ENCODE results near the gene ID2.

Gene ID2

DNA sequence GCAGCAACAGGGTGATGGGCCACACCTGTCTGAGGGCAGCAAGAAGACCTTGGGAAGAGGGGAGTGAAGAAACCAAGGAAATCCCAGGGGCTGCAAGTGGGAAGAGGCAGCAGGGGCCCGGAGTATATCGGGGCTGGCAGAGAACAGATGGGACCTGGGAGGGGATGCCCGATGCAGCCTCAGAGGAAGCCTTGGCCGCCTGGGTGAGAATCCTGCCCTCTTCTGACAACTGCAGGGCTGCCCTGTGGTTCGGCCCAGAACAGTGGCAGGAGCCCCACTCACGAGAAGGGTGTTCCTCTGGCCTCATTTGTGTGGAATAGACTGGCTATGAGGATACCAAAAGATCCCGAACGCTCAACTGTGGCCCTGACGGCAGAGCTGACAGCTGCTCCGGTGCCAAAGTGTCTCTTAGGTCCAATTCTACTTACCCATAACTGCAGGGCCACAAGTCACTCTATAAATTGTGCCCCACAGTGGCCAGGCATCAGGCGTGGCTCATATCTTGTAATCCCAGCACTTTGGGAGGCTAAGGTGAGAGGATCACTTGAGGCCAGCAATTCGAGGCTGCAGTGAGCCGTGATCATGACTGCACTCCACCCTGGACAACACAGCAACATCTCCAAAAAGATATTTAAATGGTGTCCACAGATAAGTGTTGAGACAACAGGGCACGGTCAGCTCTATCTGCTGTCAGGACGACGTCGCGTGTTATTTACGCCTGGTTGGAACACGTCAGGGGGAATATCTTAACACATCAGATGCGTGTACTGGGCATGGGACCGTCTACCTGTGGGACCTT lies 23.6 kb upstream of the ID2 start:
- ATAC-seq, result no peak
- Mint-ChIP-seq H3K4me3 (no peak overlapping the region), H3K4me1 (peaks cover 37% of the 10 kb centered on the region), H3K27me3 (peaks cover 69% of the 10 kb centered on the region), H3K9me3 (no peaks in the 10 kb centered on the region), H3K27ac (no peak overlapping the region)
- DNase-seq, result no peak

DNA sequence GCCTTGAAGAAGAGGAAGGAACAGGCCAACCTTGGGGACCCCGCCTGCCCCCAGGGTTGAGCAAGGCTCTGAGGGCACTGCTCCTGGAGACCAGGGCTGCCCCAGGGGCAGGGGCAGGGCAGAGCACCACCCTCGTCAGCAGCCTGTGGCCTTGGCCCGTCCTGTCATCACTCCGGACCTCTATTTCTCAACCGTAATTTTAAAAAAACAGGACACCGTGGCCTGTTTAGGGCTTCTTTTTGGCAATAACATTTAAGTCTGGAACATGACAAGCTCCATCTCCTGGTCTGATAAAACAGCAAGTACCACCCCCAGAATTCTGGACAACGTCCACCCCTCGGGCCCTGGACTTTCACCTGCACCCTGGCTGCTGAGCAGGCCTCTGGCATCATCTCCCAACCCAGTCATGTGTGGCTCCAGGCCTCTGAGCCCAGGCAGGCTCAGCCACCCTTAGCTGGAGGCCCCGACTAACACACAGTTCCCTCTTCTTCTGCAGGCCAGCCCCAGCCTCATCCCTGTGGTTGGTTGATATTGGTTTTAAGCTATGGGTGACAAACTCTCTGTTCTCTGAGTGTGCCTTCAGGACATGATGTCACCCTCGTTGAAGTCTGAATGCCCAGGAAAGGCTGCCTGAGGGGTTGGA lies 22.6 kb upstream of the ID2 start:
- no peak overlapping the region for H3K4me3 Mint-ChIP-seq
- ATAC-seq (no peak), DNase-seq (no peak)
- H3K9me3 Mint-ChIP-seq, result no peaks in the 10 kb centered on the region
- no peak overlapping the region for H3K27ac Mint-ChIP-seq
- H3K4me1 Mint-ChIP-seq, result peaks cover 46% of the 10 kb centered on the region
- H3K27me3 Mint-ChIP-seq, result peaks cover 68% of the 10 kb centered on the region

- DNase-seq (no peak), ATAC-seq (no peak)
- peaks cover 61% of the 10 kb centered on the region for H3K27me3 Mint-ChIP-seq
- no peak overlapping the region for H3K27ac Mint-ChIP-seq
- no peaks in the 10 kb centered on the region for H3K9me3 Mint-ChIP-seq
- H3K4me1 Mint-ChIP-seq, result peaks cover 53% of the 10 kb centered on the region
- no peak overlapping the region for H3K4me3 Mint-ChIP-seq
These were observed 21.9 kb upstream of the ID2 start for GRCh38 chr2:8659735-8660492.

GRCh38 chr2:8661235-8661634 lies 20.6 kb upstream of the ID2 start:
- DNase-seq (no peak), ATAC-seq (no peak)
- Mint-ChIP-seq H3K27ac (no peak overlapping the region), H3K4me1 (peaks cover 59% of the 10 kb centered on the region), H3K27me3 (peaks cover 51% of the 10 kb centered on the region), H3K9me3 (no peaks in the 10 kb centered on the region), H3K4me3 (no peak overlapping the region)

DNA sequence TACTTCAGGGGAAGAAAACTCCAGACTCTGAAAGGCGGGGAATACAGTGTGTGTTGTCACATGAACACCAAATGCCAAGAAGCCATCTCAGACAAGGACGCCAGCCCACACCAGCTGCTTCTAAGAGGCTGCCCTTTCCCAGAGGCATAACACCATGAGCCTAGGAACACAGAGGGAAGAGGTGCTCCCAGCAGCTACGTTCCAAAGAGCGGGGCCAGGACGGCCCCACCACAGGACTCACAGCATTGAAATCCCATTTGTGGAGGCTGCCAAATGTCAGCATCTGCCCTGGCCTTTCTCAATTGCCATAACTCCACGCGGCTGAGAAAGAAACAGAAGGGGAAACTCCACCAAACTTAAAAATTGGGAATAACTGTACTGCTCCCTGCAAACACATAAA lies 20.1 kb upstream of the ID2 start:
- peaks cover 54% of the 10 kb centered on the region for H3K4me1 Mint-ChIP-seq
- no peak overlapping the region for H3K4me3 Mint-ChIP-seq
- peaks cover 51% of the 10 kb centered on the region for H3K27me3 Mint-ChIP-seq
- no peaks in the 10 kb centered on the region for H3K9me3 Mint-ChIP-seq
- no peak for ATAC-seq
- no peak overlapping the region for H3K27ac Mint-ChIP-seq
- no peak for DNase-seq

DNA sequence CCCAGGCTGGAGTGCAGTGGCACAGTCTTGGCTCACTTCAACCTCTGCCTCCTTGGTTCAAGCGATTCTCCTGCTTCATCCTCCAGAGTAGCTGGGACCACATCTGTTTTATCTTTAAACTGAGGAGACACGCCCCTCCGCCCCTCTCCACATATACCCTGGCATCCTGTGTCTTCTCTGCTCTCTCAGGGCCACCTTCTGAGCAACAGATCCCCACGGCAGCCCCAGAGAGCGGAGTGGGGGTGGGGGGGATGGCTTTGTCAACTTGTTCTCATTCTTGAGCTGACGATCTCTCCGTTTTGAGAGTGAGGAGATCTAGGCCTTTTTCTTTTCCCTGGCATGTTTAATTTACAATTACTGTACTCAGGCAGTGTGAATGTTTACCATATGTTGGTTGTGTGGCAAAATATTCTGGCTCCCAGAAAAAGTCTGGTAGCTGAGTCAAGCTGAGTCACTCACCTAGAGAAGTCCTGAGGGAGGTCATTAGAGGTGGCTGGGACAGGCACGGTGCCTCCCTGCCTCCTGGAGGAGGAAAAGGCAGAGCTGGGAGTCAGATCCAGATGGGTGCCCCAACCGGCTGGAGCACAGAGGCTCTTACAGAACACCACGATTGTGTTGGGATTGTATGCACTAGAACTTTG lies 19.5 kb upstream of the ID2 start:
- H3K4me1 Mint-ChIP-seq, result peaks cover 48% of the 10 kb centered on the region
- H3K27ac Mint-ChIP-seq, result no peak overlapping the region
- no peaks in the 10 kb centered on the region for H3K9me3 Mint-ChIP-seq
- H3K27me3 Mint-ChIP-seq, result peaks cover 51% of the 10 kb centered on the region
- H3K4me3 Mint-ChIP-seq, result no peak overlapping the region
- no peak for ATAC-seq
- DNase-seq, result no peak

GRCh38 chr2:8663997-8664396 lies 17.9 kb upstream of the ID2 start:
- Mint-ChIP-seq H3K27ac (peak overlapping the region; percentile 29 to 72), H3K4me3 (peak overlapping the region; percentile 38 to 64)

GRCh38 chr2:8666581-8666980 lies 15.3 kb upstream of the ID2 start:
- H3K27ac Mint-ChIP-seq, result no peak overlapping the region
- H3K27me3 Mint-ChIP-seq, result peaks cover 19% of the 10 kb centered on the region

More at GRCh38 chr2:8663997-8664396, 17.9 kb upstream of the ID2 start:
- peaks cover 41% of the 10 kb centered on the region for H3K27me3 Mint-ChIP-seq
- H3K4me1 Mint-ChIP-seq, result peaks cover 40% of the 10 kb centered on the region
- DNase-seq (no peak), ATAC-seq (peak; percentile 47)
- H3K9me3 Mint-ChIP-seq, result no peaks in the 10 kb centered on the region

GRCh38 chr2:8667896-8668512 lies 13.9 kb upstream of the ID2 start:
- H3K27ac Mint-ChIP-seq, result no peak overlapping the region
- no peak for ATAC-seq

More at GRCh38 chr2:8666581-8666980, 15.3 kb upstream of the ID2 start:
- H3K4me3 Mint-ChIP-seq, result no peak overlapping the region
- no peak for ATAC-seq
- H3K4me1 Mint-ChIP-seq, result peaks cover 36% of the 10 kb centered on the region
- DNase-seq, result no peak
- H3K9me3 Mint-ChIP-seq, result no peaks in the 10 kb centered on the region

GRCh38 chr2:8669157-8669817 lies 12.6 kb upstream of the ID2 start:
- no peak for DNase-seq
- H3K4me3 Mint-ChIP-seq, result no peak overlapping the region
- no peak for ATAC-seq
- no peak overlapping the region for H3K27ac Mint-ChIP-seq
- peaks cover 12% of the 10 kb centered on the region for H3K4me1 Mint-ChIP-seq
- peaks cover 7 to 13% of the 10 kb centered on the region in 2 donors for H3K9me3 Mint-ChIP-seq
- peaks cover 15% of the 10 kb centered on the region for H3K27me3 Mint-ChIP-seq

More at GRCh38 chr2:8667896-8668512, 13.9 kb upstream of the ID2 start:
- no peak overlapping the region for H3K4me3 Mint-ChIP-seq
- no peaks in the 10 kb centered on the region for H3K9me3 Mint-ChIP-seq
- peaks cover 7% of the 10 kb centered on the region for H3K27me3 Mint-ChIP-seq
- H3K4me1 Mint-ChIP-seq, result peaks cover 25% of the 10 kb centered on the region
- DNase-seq, result no peak

DNA sequence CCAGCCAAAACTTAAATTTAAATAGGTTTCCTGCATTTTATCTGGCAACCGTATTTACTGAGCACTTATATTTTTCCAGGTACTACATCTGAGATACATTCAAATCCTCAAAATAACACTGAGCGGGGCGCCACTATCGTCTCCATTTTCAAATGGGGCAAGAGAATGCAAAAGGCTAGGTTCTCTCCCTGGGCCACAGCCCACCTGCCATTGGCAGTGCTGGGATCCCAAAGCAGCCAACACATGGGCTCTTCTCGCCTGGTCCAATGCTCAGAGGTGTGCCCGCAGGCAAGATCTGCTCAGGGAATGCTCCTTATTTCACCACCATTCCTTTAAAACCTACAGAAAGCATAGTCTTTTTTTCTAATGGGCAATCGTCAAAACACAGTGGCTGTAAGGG lies 11.3 kb upstream of the ID2 start:
- Mint-ChIP-seq H3K27me3 (peaks cover 24% of the 10 kb centered on the region), H3K27ac (no peak overlapping the region), H3K4me3 (no peak overlapping the region), H3K9me3 (peaks cover 12 to 20% of the 10 kb centered on the region in 2 donors), H3K4me1 (no peaks in the 10 kb centered on the region)
- DNase-seq (no peak), ATAC-seq (no peak)

DNA sequence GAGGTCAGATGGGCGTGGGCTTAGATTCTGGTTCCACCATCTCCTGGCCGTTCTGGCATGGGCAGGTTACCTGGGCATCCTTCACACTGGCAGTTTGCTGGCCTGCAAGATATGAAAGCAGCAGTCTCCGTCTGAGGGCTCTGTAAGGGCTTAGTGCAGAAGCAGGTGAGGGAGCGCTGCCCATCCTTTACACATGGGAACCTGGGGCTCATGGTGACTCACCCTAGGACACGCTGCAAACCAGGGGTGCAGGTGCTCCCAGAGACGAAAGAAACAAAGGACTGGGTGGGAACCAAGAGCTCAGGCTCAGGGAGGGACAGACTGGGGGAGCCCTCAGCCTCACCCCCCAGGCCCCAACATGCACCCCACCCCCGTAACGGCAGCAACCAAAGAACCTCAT lies 10.7 kb upstream of the ID2 start:
- Mint-ChIP-seq H3K4me1 (peaks cover 4% of the 10 kb centered on the region), H3K9me3 (peaks cover 12 to 26% of the 10 kb centered on the region in 2 donors), H3K27me3 (peaks cover 30% of the 10 kb centered on the region), H3K27ac (no peak overlapping the region), H3K4me3 (no peak overlapping the region)
- ATAC-seq, result no peak
- no peak for DNase-seq

DNA sequence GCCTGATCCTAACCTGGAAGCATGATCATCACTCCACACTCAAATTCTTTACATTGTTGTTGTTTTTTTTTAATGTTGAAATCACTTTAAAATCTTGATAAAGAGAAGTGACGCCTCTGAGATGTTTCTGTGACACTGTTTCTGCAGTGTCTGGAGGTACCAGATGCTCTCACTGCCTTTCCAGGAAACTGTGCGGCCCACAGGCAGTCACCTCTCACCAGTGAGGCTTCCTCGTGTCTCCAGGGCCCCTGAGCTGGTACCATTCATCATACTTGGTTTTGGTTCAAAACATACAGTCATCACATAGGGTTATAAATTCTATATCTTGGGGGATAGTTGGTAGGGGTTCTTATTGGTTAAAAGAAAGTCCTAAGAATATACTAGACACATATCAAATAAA lies 10.1 kb upstream of the ID2 start:
- Mint-ChIP-seq H3K27ac (no peak overlapping the region), H3K9me3 (peaks cover 12 to 29% of the 10 kb centered on the region in 2 donors), H3K4me1 (peaks cover 10% of the 10 kb centered on the region), H3K27me3 (peaks cover 36% of the 10 kb centered on the region), H3K4me3 (no peak overlapping the region)
- DNase-seq (no peak), ATAC-seq (no peak)

GRCh38 chr2:8672940-8673339 lies 8.9 kb upstream of the ID2 start:
- DNase-seq (no peak), ATAC-seq (no peak)
- H3K27ac Mint-ChIP-seq, result no peak overlapping the region
- peaks cover 21% of the 10 kb centered on the region for H3K4me1 Mint-ChIP-seq
- peaks cover 12 to 29% of the 10 kb centered on the region in 2 donors for H3K9me3 Mint-ChIP-seq
- H3K27me3 Mint-ChIP-seq, result peaks cover 47% of the 10 kb centered on the region
- no peak overlapping the region for H3K4me3 Mint-ChIP-seq

DNA sequence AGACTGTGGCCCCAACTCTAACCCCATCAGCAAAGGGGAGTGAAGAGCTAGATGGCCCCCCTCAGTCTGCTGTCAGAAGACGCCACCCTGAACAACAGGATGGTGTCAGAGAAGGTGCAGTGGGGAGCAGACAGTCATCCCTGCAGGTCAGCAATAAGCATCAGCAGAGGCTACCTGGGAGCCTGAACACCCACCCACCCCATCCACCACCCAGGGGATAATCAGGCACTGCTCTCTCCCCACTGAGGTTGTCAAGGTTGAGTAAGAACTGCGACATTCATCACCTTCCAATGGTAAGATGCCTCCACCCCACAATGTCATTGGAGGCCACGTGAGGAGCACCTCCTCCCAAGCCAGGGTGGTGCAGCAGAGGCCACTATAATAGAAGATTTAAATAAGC lies 8.5 kb upstream of the ID2 start:
- Mint-ChIP-seq H3K27ac (no peak overlapping the region), H3K27me3 (peaks cover 52% of the 10 kb centered on the region), H3K9me3 (peaks cover 12 to 29% of the 10 kb centered on the region in 2 donors), H3K4me3 (no peak overlapping the region), H3K4me1 (peaks cover 26% of the 10 kb centered on the region)
- DNase-seq (no peak), ATAC-seq (no peak)

Data from stimulated activated naive CD8-positive, alpha-beta T cell treated with anti-CD3 and anti-CD28 coated beads, Interleukin-15, amount 100 ng/mL, for 72 hours (primary cell).